Measurements from ENCODE around the gene DNAH11. TPM values are rescaled to one million over a fixed set of nuclear protein-coding genes. Genes with fewer than 3 reads are reported as not detected.
"Not testable (repeated sequence)": the region's sequence is repeated elsewhere in the genome, so short reads cannot be mapped to it uniquely, and the experiment has no call there.

The DNAH11 gene
- total RNA-seq, 1 donor from 2014 or later = 2.3 TPM

GRCh38 chr7:21616796-21617436 is 74.1 kb downstream of the DNAH11 start:
- intact Hi-C loops (cut with micrococcal nuclease) = loop anchor here (10.0 kb wide), 1 partner anchor 888 kb away; the partner anchor contains the start of gene STEAP1B

GRCh38 chr7:21617513-21617912 is 74.7 kb downstream of the DNAH11 start:
- intact Hi-C loops (cut with micrococcal nuclease) = loop anchor here (10.0 kb wide), 1 partner anchor 887 kb away; the partner anchor contains the start of gene STEAP1B

GRCh38 chr7:21617916-21618390 is 75.1 kb downstream of the DNAH11 start:
- intact Hi-C loops (cut with micrococcal nuclease) = loop anchor here (10.0 kb wide), 1 partner anchor 887 kb away; the partner anchor contains the start of gene STEAP1B

GRCh38 chr7:21618706-21619105 is 75.9 kb downstream of the DNAH11 start:
- intact Hi-C loops (cut with micrococcal nuclease) = loop anchor here (10.0 kb wide), 1 partner anchor 886 kb away; the partner anchor contains the start of gene STEAP1B

- intact Hi-C loops (cut with micrococcal nuclease) = no loop called here
These were observed 77.2 kb downstream of the DNAH11 start for GRCh38 chr7:21620054-21620453.

- intact Hi-C loops (cut with micrococcal nuclease) = no loop called here
These were observed 81.5 kb downstream of the DNAH11 start for GRCh38 chr7:21624320-21624719.

GRCh38 chr7:21636694-21637093 is 93.9 kb downstream of the DNAH11 start:
- intact Hi-C loops (cut with micrococcal nuclease) = no loop called here

GRCh38 chr7:21639206-21639868 is 96.5 kb downstream of the DNAH11 start:
- intact Hi-C loops (cut with micrococcal nuclease) = no loop called here

GRCh38 chr7:21640105-21640504 is 97.3 kb downstream of the DNAH11 start:
- intact Hi-C loops (cut with micrococcal nuclease) = no loop called here

- intact Hi-C loops (cut with micrococcal nuclease) = no loop called here
These were observed 98.7 kb downstream of the DNAH11 start for GRCh38 chr7:21641546-21641945.

GRCh38 chr7:21642422-21642821 is 99.6 kb downstream of the DNAH11 start:
- intact Hi-C loops (cut with micrococcal nuclease) = no loop called here

GRCh38 chr7:21651697-21652096 is 108.9 kb downstream of the DNAH11 start:
- intact Hi-C loops (cut with micrococcal nuclease) = no loop called here

- intact Hi-C loops (cut with micrococcal nuclease) = no loop called here
These were observed 110.8 kb downstream of the DNAH11 start for GRCh38 chr7:21653623-21654022.

GRCh38 chr7:21656081-21656480 is 113.2 kb downstream of the DNAH11 start:
- intact Hi-C loops (cut with micrococcal nuclease) = no loop called here

- intact Hi-C loops (cut with micrococcal nuclease) = no loop called here
These were observed 114.0 kb downstream of the DNAH11 start for GRCh38 chr7:21656796-21657195.

- intact Hi-C loops (cut with micrococcal nuclease) = no loop called here
These were observed 127.7 kb downstream of the DNAH11 start for GRCh38 chr7:21670496-21670895.

- intact Hi-C loops (cut with micrococcal nuclease) = no loop called here
These were observed 129.0 kb downstream of the DNAH11 start for GRCh38 chr7:21671859-21672258.

- intact Hi-C loops (cut with micrococcal nuclease) = no loop called here
These were observed 132.4 kb downstream of the DNAH11 start for GRCh38 chr7:21675255-21675654.

GRCh38 chr7:21690705-21691104 is 147.9 kb downstream of the DNAH11 start:
- intact Hi-C loops (cut with micrococcal nuclease) = no loop called here

GRCh38 chr7:21691146-21691545 is 148.3 kb downstream of the DNAH11 start:
- intact Hi-C loops (cut with micrococcal nuclease) = not testable (repeated sequence)

GRCh38 chr7:21700587-21700986 is 157.7 kb downstream of the DNAH11 start:
- intact Hi-C loops (cut with micrococcal nuclease) = not testable (repeated sequence)

- intact Hi-C loops (cut with micrococcal nuclease) = no loop called here
These were observed 159.5 kb downstream of the DNAH11 start for GRCh38 chr7:21702303-21702702.

- intact Hi-C loops (cut with micrococcal nuclease) = no loop called here
These were observed 161.5 kb downstream of the DNAH11 start for GRCh38 chr7:21704359-21704758.
